ENCODE measurements around the gene CTDP1. TPM values are rescaled to one million over a fixed set of nuclear protein-coding genes. Genes with fewer than 3 reads are reported as not detected.

The CTDP1 gene, protein sequence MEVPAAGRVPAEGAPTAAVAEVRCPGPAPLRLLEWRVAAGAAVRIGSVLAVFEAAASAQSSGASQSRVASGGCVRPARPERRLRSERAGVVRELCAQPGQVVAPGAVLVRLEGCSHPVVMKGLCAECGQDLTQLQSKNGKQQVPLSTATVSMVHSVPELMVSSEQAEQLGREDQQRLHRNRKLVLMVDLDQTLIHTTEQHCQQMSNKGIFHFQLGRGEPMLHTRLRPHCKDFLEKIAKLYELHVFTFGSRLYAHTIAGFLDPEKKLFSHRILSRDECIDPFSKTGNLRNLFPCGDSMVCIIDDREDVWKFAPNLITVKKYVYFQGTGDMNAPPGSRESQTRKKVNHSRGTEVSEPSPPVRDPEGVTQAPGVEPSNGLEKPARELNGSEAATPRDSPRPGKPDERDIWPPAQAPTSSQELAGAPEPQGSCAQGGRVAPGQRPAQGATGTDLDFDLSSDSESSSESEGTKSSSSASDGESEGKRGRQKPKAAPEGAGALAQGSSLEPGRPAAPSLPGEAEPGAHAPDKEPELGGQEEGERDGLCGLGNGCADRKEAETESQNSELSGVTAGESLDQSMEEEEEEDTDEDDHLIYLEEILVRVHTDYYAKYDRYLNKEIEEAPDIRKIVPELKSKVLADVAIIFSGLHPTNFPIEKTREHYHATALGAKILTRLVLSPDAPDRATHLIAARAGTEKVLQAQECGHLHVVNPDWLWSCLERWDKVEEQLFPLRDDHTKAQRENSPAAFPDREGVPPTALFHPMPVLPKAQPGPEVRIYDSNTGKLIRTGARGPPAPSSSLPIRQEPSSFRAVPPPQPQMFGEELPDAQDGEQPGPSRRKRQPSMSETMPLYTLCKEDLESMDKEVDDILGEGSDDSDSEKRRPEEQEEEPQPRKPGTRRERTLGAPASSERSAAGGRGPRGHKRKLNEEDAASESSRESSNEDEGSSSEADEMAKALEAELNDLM
- 7.5 TPM for total RNA-seq
- long read RNA-seq, full-length matches to known transcripts, result 13 of 20 reads
- long read RNA-seq, partial matches to known transcripts, result 5 of 20 reads
- long read RNA-seq, other reads (novel, unspliced or antisense), result 2 of 20 reads

DNA sequence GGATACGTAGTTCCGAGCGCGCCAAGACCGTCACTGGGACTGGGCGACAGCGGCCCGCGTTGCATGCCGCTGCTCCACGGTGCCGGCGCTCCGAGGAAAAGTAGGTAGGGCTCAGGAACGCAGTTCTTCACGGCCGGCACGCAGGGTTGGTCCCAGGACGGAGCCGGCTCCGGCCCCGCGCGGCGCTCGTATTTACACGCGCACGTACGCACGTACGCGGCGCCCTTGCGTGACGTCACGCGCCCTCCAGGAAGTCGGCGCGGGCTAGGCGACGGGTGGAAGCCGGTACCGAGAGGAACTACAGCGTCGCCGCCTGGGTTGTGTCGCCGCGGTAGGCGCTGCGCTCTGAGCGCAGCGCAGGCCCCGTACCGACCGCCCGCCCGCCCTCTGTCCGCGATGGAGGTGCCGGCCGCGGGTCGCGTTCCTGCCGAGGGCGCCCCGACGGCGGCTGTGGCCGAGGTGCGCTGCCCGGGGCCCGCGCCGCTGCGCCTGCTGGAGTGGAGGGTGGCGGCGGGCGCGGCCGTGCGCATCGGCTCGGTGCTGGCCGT, at the start of gene CTDP1:
TSS of gene CTDP1 (plus strand) at position 252 of the 548 bp plus-strand sequence. CDS start at position 397, 145 bp downstream.
- Histone ChIP-seq H3K4me3 (peak within 1 kb of the TSS; percentile 84), H3K27ac (replicated peaks) (peak within 1 kb of the TSS; percentile 100), H3K27me3 (ENCODE audit: low read depth) (no peaks in the 10 kb centered on the region), H3K9me3 (replicated peaks) (no peaks in the 10 kb centered on the region), H3K36me3 (peaks cover 3% of the 10 kb centered on the region), H3K4me1 (peaks cover 59% of the 10 kb centered on the region)
- DNase-seq, result peak; percentile 91
- intact Hi-C loops (cut with micrococcal nuclease), result no loop called here
- TF ChIP-seq, protein P1, sequence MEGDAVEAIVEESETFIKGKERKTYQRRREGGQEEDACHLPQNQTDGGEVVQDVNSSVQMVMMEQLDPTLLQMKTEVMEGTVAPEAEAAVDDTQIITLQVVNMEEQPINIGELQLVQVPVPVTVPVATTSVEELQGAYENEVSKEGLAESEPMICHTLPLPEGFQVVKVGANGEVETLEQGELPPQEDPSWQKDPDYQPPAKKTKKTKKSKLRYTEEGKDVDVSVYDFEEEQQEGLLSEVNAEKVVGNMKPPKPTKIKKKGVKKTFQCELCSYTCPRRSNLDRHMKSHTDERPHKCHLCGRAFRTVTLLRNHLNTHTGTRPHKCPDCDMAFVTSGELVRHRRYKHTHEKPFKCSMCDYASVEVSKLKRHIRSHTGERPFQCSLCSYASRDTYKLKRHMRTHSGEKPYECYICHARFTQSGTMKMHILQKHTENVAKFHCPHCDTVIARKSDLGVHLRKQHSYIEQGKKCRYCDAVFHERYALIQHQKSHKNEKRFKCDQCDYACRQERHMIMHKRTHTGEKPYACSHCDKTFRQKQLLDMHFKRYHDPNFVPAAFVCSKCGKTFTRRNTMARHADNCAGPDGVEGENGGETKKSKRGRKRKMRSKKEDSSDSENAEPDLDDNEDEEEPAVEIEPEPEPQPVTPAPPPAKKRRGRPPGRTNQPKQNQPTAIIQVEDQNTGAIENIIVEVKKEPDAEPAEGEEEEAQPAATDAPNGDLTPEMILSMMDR (IDR thresholded peaks at IDR 0.05; ENCODE audit: borderline replicate concordance), result no peak

DNA sequence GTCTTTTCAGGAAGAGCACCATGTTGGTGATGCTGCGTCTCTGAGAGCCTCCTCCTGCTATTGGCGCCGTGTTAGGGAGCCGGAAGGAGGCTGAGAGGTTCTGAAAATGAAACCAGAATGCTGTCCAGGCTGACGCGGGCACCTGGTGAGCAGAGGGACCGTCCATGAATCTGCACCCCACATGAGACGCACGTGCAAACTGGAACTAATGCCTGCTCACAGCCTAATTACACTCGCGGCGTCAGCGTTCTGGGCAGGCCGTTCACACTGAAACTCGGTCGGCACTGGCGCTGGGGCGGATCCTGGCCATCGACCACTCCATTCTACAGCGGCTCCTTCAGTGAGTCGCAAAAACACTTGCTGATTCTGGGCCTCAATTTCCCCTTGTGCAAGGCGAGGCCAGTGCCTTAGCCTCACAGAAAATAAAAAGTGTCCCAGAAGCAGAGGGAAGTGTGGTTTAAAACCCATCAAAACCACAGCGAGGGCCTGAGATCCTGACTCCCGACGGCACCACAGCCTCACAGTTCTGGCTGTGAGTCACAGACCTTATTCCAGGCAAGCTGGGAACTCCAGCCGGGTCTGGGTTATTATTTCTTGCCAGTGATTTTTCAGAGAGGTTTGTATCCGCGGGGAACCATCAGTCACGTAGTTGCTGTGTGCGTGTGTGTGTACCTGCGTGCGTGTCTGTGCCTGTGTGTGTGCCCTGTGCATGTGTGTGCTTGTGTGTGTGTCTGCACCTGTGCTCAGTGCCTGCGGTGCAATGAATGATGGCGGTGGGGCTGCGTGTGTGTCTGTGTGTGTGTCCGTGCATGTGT, 49.1 kb upstream of the CTDP1 start:
- TF ChIP-seq, protein P1 (IDR thresholded peaks at IDR 0.05; ENCODE audit: borderline replicate concordance), result no peak
- H3K27ac ChIP-seq (replicated peaks), result no peak overlapping the region
- no peaks in the 10 kb centered on the region for H3K4me1 ChIP-seq
- peaks cover 42% of the 10 kb centered on the region for H3K27me3 ChIP-seq (ENCODE audit: low read depth)
- H3K4me3 ChIP-seq, result no peak overlapping the region
- no peak for DNase-seq
- intact Hi-C loops (cut with micrococcal nuclease), result no loop called here
- no peaks in the 10 kb centered on the region for H3K9me3 ChIP-seq (replicated peaks)
- H3K36me3 ChIP-seq, result no peaks in the 10 kb centered on the region

GRCh38 chr18:79631096-79631507, 48.5 kb upstream of the CTDP1 start:
- peaks cover 36% of the 10 kb centered on the region for H3K27me3 ChIP-seq (ENCODE audit: low read depth)
- no peak overlapping the region for H3K27ac ChIP-seq (replicated peaks)
- no peak overlapping the region for H3K4me3 ChIP-seq
- H3K4me1 ChIP-seq, result no peaks in the 10 kb centered on the region
- no peak for DNase-seq
- no peaks in the 10 kb centered on the region for H3K9me3 ChIP-seq (replicated peaks)
- TF ChIP-seq, protein P1 (IDR thresholded peaks at IDR 0.05; ENCODE audit: borderline replicate concordance), result no peak
- H3K36me3 ChIP-seq, result no peaks in the 10 kb centered on the region
- intact Hi-C loops (cut with micrococcal nuclease), result no loop called here

DNA sequence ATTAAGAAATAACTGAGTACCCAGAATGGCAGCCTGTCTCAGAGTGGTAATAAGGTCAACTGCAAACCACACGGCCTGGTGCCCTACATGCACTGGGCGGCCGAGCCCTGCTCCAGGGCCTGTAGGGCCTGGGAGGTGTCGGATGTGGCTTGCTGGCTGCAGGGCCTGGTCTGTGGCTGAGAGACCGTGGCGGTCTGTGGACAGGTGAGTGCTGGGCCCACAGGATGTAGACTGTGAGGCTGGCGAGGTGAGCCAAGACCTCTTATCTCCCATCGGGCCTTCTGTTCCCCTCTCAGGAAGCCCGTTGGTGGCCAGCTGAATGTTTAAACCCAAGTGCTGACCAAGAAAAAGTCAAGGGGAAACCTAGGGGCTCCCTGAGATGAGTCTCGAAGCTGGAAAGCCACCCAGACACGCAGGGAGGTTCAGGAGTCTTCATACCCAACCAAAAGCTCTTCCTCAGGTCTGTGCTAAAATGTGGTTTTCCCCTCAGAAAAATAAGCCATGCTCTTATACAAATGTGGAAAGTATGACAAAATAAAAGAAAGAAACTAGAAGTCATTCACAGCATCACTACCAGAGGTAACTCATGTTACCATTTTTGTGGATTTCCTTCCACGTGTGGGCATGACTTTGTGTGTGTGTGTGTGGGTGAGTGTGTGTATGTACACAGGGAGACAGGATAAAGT, 47.7 kb upstream of the CTDP1 start:
- no peaks in the 10 kb centered on the region for H3K36me3 ChIP-seq
- no peak overlapping the region for H3K4me3 ChIP-seq
- no peak overlapping the region for H3K27ac ChIP-seq (replicated peaks)
- H3K27me3 ChIP-seq (ENCODE audit: low read depth), result peaks cover 28% of the 10 kb centered on the region
- H3K4me1 ChIP-seq, result no peaks in the 10 kb centered on the region
- TF ChIP-seq, protein P1 (IDR thresholded peaks at IDR 0.05; ENCODE audit: borderline replicate concordance), result no peak
- DNase-seq, result no peak
- intact Hi-C loops (cut with micrococcal nuclease), result no loop called here
- no peaks in the 10 kb centered on the region for H3K9me3 ChIP-seq (replicated peaks)
